Stimulated activated CD8-positive, alpha-beta memory T cell treated with anti-CD3 and anti-CD28 coated beads, Interleukin-12 subunit alpha, Interleukin-12 subunit beta, amount 100 ng/mL, for 1 hour (primary cell): ENCODE measurements around the gene KIN.
"Not testable (repeated sequence)": the region's sequence is repeated elsewhere in the genome, so short reads cannot be mapped to it uniquely, and the experiment has no call there.

Experiments used
- DNase-seq: peaks from one replicate; pipeline ENCODE4 v3.0.0-alpha.2; 2020; ENCODE audit warnings: low read depth

Gene KIN

GRCh38 chr10:7722927-7723529, 64.8 kb downstream of the KIN start:
- DNase-seq = no peak

GRCh38 chr10:7720478-7720877, 67.3 kb downstream of the KIN start:
- no peak for DNase-seq

GRCh38 chr10:7718685-7719084, 69.1 kb downstream of the KIN start:
- DNase-seq = no peak

- DNase-seq = no peak
These were observed 70.0 kb downstream of the KIN start for GRCh38 chr10:7717767-7718166.

- DNase-seq = no peak
These were observed 72.3 kb downstream of the KIN start for GRCh38 chr10:7715515-7715914.

GRCh38 chr10:7711075-7711474, 76.7 kb downstream of the KIN start:
- DNase-seq = not testable (repeated sequence)

GRCh38 chr10:7710446-7710845, 77.3 kb downstream of the KIN start:
- no peak for DNase-seq

- no peak for DNase-seq
These were observed 79.0 kb downstream of the KIN start for GRCh38 chr10:7708832-7709231.

GRCh38 chr10:7707858-7708622, 79.8 kb downstream of the KIN start:
- no peak for DNase-seq

- DNase-seq = no peak
These were observed 80.7 kb downstream of the KIN start for GRCh38 chr10:7707102-7707501.

GRCh38 chr10:7706534-7707073, 81.2 kb downstream of the KIN start:
- no peak for DNase-seq

GRCh38 chr10:7705341-7705740, 82.5 kb downstream of the KIN start:
- no peak for DNase-seq

GRCh38 chr10:7704071-7705016, 83.4 kb downstream of the KIN start:
- no peak for DNase-seq

- DNase-seq = no peak
These were observed 84.7 kb downstream of the KIN start, which contains the start of gene ITIH2 for GRCh38 chr10:7703140-7703539. Gene ITIH2, plus strand, starts transcription at chr10:7703316. Its CDS starts 119 bp downstream, at chr10:7703435.

- no peak for DNase-seq
These were observed 85.4 kb downstream of the KIN start for GRCh38 chr10:7702288-7702812.

- no peak for DNase-seq
These were observed 86.5 kb downstream of the KIN start for GRCh38 chr10:7701158-7701742.
